Endothelial cell (in vitro differentiated cells): ENCODE results near the gene PLA1A. TPM values are rescaled to one million over a fixed set of nuclear protein-coding genes. Genes with fewer than 3 reads are reported as not detected.

Experiments used
- DNase-seq: peaks from one replicate; pipeline ENCODE4 v3.0.0; 2021; ENCODE audit warnings: low spot score
- H3K27ac Mint-ChIP-seq: one replicate; pipeline ENCODE4 v1.8.0; 2021; ENCODE audit warnings: mixed read lengths, inconsistent platforms; ENCODE audit not compliant: unreplicated experiment
- H3K27me3 Mint-ChIP-seq: one replicate; pipeline ENCODE4 v1.8.0; 2021; ENCODE audit warnings: mild to moderate bottlenecking, moderate library complexity, mixed read lengths, inconsistent platforms; ENCODE audit not compliant: unreplicated experiment
- H3K36me3 Mint-ChIP-seq: one replicate; pipeline ENCODE4 v1.8.0; 2021; ENCODE audit warnings: mild to moderate bottlenecking, low read depth, mixed read lengths, inconsistent platforms; ENCODE audit not compliant: unreplicated experiment
- H3K4me1 Mint-ChIP-seq: one replicate; pipeline ENCODE4 v1.8.0; 2021; ENCODE audit warnings: mild to moderate bottlenecking, mixed read lengths, inconsistent platforms; ENCODE audit not compliant: unreplicated experiment
- H3K4me3 Mint-ChIP-seq: one replicate; pipeline ENCODE4 v1.8.0; 2021; ENCODE audit warnings: mild to moderate bottlenecking, mixed read lengths, inconsistent platforms; ENCODE audit not compliant: unreplicated experiment
- H3K9me3 Mint-ChIP-seq: one replicate; pipeline ENCODE4 v1.8.0; 2021; ENCODE audit warnings: mixed read lengths, inconsistent platforms; ENCODE audit not compliant: unreplicated experiment
- CTCF ChIP-seq: fragments of 200-600 bp; sonication (generic); IDR thresholded peaks from one replicate; pipeline ENCODE4 v1.5.0; 2021; ENCODE audit warnings: antibody characterized with exemption; ENCODE audit not compliant: unreplicated experiment
- total RNA-seq: library from RNA; stranded (reverse); fragmentation: NEBNext Ultra II Directional; extraction: Animal tissue kit (Norgen Biotek cat#: 25700); gene quantifications from one replicate; pipeline ENCODE4 v1.2.1, GENCODE V29; 2021; ENCODE audit not compliant: unreplicated experiment

PLA1A gene
- total RNA-seq, 1 donor from 2014 or later = 0.80 TPM

- Mint-ChIP-seq H3K4me3 (no peak within 1 kb of the TSS), H3K27me3 (peaks cover 4% of the 10 kb centered on the region), H3K36me3 (no peaks in the 10 kb centered on the region), H3K27ac (no peak within 1 kb of the TSS), H3K9me3 (no peaks in the 10 kb centered on the region), H3K4me1 (no peaks in the 10 kb centered on the region)
- TF ChIP-seq CTCF = no peak
- DNase-seq = no peak
Observed at GRCh38 chr3:119660474-119661440, 63.1 kb downstream of the PLA1A start, which contains the start of gene POPDC2. Gene POPDC2 (minus strand): TSS chr3:119660589. CDS start chr3:119660423, 166 bp downstream.

DNA sequence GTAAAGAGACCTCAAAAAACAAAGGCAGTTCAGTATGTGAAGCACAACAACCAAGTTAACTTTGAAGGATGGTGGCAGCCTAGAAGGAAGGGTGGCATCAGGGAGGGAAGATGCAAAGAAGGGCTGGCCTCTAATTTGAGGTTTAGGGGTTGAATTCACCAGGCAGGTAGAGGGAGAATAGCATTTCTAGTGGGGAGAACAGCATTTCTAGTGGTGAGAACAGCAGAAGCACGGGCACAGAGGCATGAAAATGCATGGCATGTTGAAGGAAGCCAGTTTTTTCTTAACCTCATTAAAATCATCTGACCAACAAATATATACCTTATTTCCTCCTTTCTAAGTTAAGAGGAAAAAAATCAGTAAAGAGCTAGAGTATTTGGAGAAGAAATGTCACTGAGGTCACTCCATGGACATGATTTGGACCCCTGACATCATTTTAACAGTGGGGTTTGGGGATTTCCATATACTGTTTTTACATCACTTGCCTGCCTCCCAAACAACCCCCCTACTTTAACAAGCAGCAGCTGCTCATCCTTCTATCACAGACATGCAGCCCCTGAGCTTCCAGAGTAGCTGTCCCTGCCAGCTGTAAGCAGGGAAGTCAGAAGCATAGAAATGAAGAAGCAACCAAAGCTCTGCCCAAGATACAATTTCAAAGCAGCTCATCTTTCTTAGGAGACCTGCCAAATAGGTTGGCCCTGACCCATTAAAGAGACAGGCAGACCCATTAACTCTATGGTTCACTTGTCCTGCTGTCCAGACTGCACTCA, 65.1 kb downstream of the PLA1A start:
- Mint-ChIP-seq H3K4me3 (no peak overlapping the region), H3K27me3 (peaks cover 2% of the 10 kb centered on the region), H3K4me1 (no peaks in the 10 kb centered on the region), H3K9me3 (no peaks in the 10 kb centered on the region), H3K27ac (no peak overlapping the region), H3K36me3 (no peaks in the 10 kb centered on the region)
- no peak for TF ChIP-seq CTCF
- no peak for DNase-seq

GRCh38 chr3:119663885-119664284, 66.2 kb downstream of the PLA1A start:
- Mint-ChIP-seq H3K36me3 (no peaks in the 10 kb centered on the region), H3K4me1 (no peaks in the 10 kb centered on the region), H3K27ac (no peak overlapping the region), H3K4me3 (no peak overlapping the region), H3K9me3 (no peaks in the 10 kb centered on the region), H3K27me3 (peaks cover 2% of the 10 kb centered on the region)
- TF ChIP-seq CTCF = no peak
- DNase-seq = no peak

DNA sequence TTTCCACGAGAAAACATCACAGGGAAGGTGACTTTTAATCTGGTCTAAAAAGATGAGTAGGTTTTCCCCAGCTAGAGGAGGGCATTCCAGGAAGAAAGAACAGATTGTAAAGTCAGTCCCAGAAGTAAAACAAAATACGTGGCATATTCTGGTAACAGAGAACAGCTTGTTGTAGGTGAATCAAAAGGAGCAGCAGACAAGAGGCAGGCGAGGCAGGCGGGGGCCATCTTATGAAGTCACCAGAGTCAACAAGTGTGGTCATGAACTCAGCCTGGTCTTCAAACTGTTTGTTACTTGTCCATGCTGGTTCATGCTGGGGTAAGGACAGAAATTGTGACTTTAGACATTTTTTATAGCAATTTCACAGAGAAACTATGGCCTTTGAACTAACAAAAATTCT, 66.7 kb downstream of the PLA1A start:
- Mint-ChIP-seq H3K27ac (no peak overlapping the region), H3K36me3 (no peaks in the 10 kb centered on the region), H3K27me3 (peaks cover 2% of the 10 kb centered on the region)

More for the DNA sequence above, 66.7 kb downstream of the PLA1A start:
- Mint-ChIP-seq H3K4me3 (no peak overlapping the region), H3K4me1 (no peaks in the 10 kb centered on the region), H3K9me3 (no peaks in the 10 kb centered on the region)
- DNase-seq = no peak
- TF ChIP-seq CTCF = no peak
